ENCODE measurements around the gene DOCK1.
A peak's percentile ranks its signal among the peaks of the same experiment; 100 is the strongest.

DOCK1 gene

DNA sequence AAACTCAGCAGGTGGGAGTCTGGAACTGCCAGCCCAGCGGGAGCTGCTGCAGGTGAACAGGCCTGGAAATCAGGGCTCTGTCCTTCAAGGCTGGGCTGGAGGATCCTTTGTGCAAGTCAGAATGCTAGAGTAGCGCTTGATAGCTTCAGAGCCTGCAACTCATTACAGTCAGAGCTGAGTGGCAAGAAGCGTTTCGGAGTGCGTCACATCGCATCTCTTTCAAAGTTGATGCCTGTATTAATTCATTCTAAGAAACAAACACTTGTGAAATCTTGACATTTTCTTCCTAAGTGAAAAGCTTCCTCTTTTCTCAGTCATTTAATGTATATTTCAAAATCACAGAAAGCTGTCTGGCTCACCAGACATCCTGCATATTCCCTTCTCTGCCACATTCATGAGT lies 522.7 kb downstream of the DOCK1 start:
- Histone ChIP-seq H3K27ac (ENCODE audit: low read depth, low read length) (no peak overlapping the region), H3K9ac (ENCODE audit: low read length) (no peak overlapping the region), H3K4me3 (ENCODE audit: low read depth, low read length) (no peak overlapping the region), H3K14ac (ENCODE audit: low read length) (no peak overlapping the region), H3K79me2 (ENCODE audit: control insufficient read depth, insufficient read depth, low read length, poor library complexity) (no peaks in the 10 kb centered on the region), H3K36me3 (ENCODE audit: control insufficient read depth in 1 of 2, insufficient read depth in 2 of 2, low read length in 2 of 2) (peaks cover 34 to 44% of the 10 kb centered on the region in 2 experiments), H3K23ac (ENCODE audit: low read length) (no peak overlapping the region), H2BK12ac (ENCODE audit: low read length) (no peak overlapping the region), H4K91ac (ENCODE audit: low read depth, low read length) (no peak overlapping the region), H2BK120ac (ENCODE audit: insufficient read depth, low read length, poor library complexity) (no peak overlapping the region), H2BK5ac (ENCODE audit: low read depth, low read length, poor library complexity) (no peak overlapping the region), H3K79me1 (ENCODE audit: low read length) (no peaks in the 10 kb centered on the region), H3K4me1 (ENCODE audit: control insufficient read depth in 1 of 2, insufficient read depth in 2 of 2, low read length in 2 of 2) (peaks cover 2 to 4% of the 10 kb centered on the region in 2 experiments), H3K27me3 (ENCODE audit: insufficient read depth, low read length) (no peaks in the 10 kb centered on the region), H3K4me2 (ENCODE audit: low read length) (no peak overlapping the region), H4K8ac (ENCODE audit: low read depth, low read length) (no peak overlapping the region), H4K12ac (ENCODE audit: low read depth, low read length) (no peak overlapping the region), H2AK5ac (ENCODE audit: low read length) (no peak overlapping the region), H3K4ac (ENCODE audit: low read depth, low read length) (no peak overlapping the region), H3K9me3 (ENCODE audit: insufficient read depth, low read depth, low read length) (peaks cover 14% of the 10 kb centered on the region), H3K18ac (ENCODE audit: low read length) (no peak overlapping the region), H2AFZ (ENCODE audit: insufficient read depth, low read length, poor library complexity) (no peak overlapping the region)
- DNase-seq, result peak in 1 of 2 donors; percentile 11
- no CpG with 5 or more reads among the region's 6 CpGs for WGBS (ENCODE audit: extremely low coverage, insufficient coverage, insufficient read length)

DNA sequence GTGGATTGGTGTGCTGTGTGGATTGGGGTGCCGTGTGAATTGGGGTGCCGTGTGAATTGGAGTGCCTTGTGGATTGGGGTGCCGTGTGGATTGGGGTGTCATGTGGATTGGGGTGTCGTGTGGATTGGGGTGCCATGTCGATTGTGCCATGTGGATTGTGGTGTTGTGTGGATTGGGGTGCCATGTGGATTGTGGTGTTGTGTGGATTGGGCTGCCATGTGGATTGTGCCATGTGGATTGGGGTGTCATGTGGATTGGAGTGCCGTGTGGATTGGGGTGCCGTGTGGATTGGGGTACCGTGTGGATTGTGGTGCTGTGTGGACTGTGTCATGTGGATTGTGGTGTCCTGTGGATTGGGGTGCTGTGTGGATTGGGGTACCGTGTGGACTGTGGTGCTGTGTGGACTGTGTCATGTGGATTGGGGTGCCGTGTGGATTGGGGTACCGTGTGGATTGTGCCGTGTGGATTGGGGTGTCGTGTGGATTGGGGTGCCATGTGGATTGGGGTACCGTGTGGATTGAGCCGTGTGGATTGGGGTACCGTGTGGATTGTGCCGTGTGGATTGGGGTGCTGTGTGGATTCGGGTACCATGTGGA lies 523.3 kb downstream of the DOCK1 start:
- H3K79me2 ChIP-seq (ENCODE audit: control insufficient read depth, insufficient read depth, low read length, poor library complexity), result no peaks in the 10 kb centered on the region
- no CpG with 5 or more reads among the region's 18 CpGs for WGBS (ENCODE audit: extremely low coverage, insufficient coverage, insufficient read length)
- no peak overlapping the region for H2BK5ac ChIP-seq (ENCODE audit: low read depth, low read length, poor library complexity)
- H3K4ac ChIP-seq (ENCODE audit: low read depth, low read length), result no peak overlapping the region
- H3K27ac ChIP-seq (ENCODE audit: low read depth, low read length), result no peak overlapping the region
- peaks cover 14% of the 10 kb centered on the region for H3K9me3 ChIP-seq (ENCODE audit: insufficient read depth, low read depth, low read length)
- no peaks in the 10 kb centered on the region for H3K79me1 ChIP-seq (ENCODE audit: low read length)
- no peak overlapping the region for H2AK5ac ChIP-seq (ENCODE audit: low read length)
- no peak overlapping the region for H3K18ac ChIP-seq (ENCODE audit: low read length)
- no peak overlapping the region for H3K23ac ChIP-seq (ENCODE audit: low read length)
- peaks cover 0 to 4% of the 10 kb centered on the region in 2 experiments for H3K4me1 ChIP-seq (ENCODE audit: control insufficient read depth in 1 of 2, insufficient read depth in 2 of 2, low read length in 2 of 2)
- no peak overlapping the region for H2AFZ ChIP-seq (ENCODE audit: insufficient read depth, low read length, poor library complexity)
- no peaks in the 10 kb centered on the region for H3K27me3 ChIP-seq (ENCODE audit: insufficient read depth, low read length)
- no peak for DNase-seq
- H2BK120ac ChIP-seq (ENCODE audit: insufficient read depth, low read length, poor library complexity), result no peak overlapping the region
- H2BK12ac ChIP-seq (ENCODE audit: low read length), result no peak overlapping the region
- peak overlapping the region; percentile 49 for H3K9ac ChIP-seq (ENCODE audit: low read length)
- peaks cover 37 to 47% of the 10 kb centered on the region in 2 experiments for H3K36me3 ChIP-seq (ENCODE audit: control insufficient read depth in 1 of 2, insufficient read depth in 2 of 2, low read length in 2 of 2)
- H3K4me3 ChIP-seq (ENCODE audit: low read depth, low read length), result peak overlapping the region; percentile 22
- no peak overlapping the region for H3K14ac ChIP-seq (ENCODE audit: low read length)
- no peak overlapping the region for H3K4me2 ChIP-seq (ENCODE audit: low read length)
- H4K8ac ChIP-seq (ENCODE audit: low read depth, low read length), result no peak overlapping the region
- no peak overlapping the region for H4K91ac ChIP-seq (ENCODE audit: low read depth, low read length)
- H4K12ac ChIP-seq (ENCODE audit: low read depth, low read length), result no peak overlapping the region

DNA sequence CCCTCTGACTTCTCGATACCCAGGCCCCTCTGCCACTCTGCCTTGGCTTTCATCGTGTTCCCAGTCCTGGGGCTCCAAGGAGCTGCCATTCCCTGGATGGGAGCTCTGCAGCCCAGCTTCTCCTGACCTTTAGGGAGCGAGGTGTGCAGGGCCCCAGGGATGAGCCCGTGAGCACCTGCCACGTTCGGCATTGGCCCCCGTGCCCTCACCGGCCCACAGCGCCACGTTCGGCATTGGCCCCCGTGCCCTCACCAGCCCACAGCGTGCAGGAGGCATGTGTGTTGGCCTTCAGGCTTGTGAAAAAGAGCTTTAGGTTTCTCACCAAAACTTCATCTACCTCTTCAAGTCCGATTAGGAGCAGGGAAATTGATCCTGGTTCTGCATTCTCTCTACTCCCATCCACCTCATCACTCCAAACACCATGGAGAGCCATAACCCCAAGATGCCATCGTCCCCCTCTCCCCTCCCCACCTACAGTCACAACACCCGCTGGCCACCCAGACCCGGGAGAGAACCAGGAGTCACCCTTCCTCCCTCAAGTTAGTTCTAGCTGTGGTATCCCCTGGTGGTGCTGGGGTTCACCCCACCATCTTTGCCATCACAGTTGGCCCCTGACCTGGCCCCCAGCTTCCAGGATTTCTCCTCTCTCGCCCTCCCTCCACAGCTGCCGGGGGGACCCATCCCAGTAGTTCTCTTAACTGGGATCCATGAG lies 524.5 kb downstream of the DOCK1 start:
- H2BK12ac ChIP-seq (ENCODE audit: low read length), result no peak overlapping the region
- H2BK5ac ChIP-seq (ENCODE audit: low read depth, low read length, poor library complexity), result no peak overlapping the region
- no peak overlapping the region for H3K23ac ChIP-seq (ENCODE audit: low read length)
- H2AK5ac ChIP-seq (ENCODE audit: low read length), result no peak overlapping the region
- no peak overlapping the region for H2BK120ac ChIP-seq (ENCODE audit: insufficient read depth, low read length, poor library complexity)
- no peak overlapping the region for H3K9ac ChIP-seq (ENCODE audit: low read length)
- no peak overlapping the region for H4K91ac ChIP-seq (ENCODE audit: low read depth, low read length)
- H4K12ac ChIP-seq (ENCODE audit: low read depth, low read length), result no peak overlapping the region
- peaks cover 14% of the 10 kb centered on the region for H3K9me3 ChIP-seq (ENCODE audit: insufficient read depth, low read depth, low read length)
- H3K79me2 ChIP-seq (ENCODE audit: control insufficient read depth, insufficient read depth, low read length, poor library complexity), result no peaks in the 10 kb centered on the region
- no peak overlapping the region for H2AFZ ChIP-seq (ENCODE audit: insufficient read depth, low read length, poor library complexity)
- no peak overlapping the region for H3K14ac ChIP-seq (ENCODE audit: low read length)
- no peak overlapping the region for H3K27ac ChIP-seq (ENCODE audit: low read depth, low read length)
- H3K36me3 ChIP-seq (ENCODE audit: control insufficient read depth in 1 of 2, insufficient read depth in 2 of 2, low read length in 2 of 2), result peaks cover 40 to 50% of the 10 kb centered on the region in 2 experiments
- H3K4me3 ChIP-seq (ENCODE audit: low read depth, low read length), result no peak overlapping the region
- H3K79me1 ChIP-seq (ENCODE audit: low read length), result no peaks in the 10 kb centered on the region
- H3K4ac ChIP-seq (ENCODE audit: low read depth, low read length), result no peak overlapping the region
- no peak overlapping the region for H3K18ac ChIP-seq (ENCODE audit: low read length)
- no peaks in the 10 kb centered on the region for H3K4me1 ChIP-seq (ENCODE audit: control insufficient read depth in 1 of 2, insufficient read depth in 2 of 2, low read length in 2 of 2)
- H3K27me3 ChIP-seq (ENCODE audit: insufficient read depth, low read length), result no peaks in the 10 kb centered on the region
- no peak overlapping the region for H3K4me2 ChIP-seq (ENCODE audit: low read length)
- H4K8ac ChIP-seq (ENCODE audit: low read depth, low read length), result no peak overlapping the region
- no CpG with 5 or more reads among the region's 19 CpGs for whole genome bisulfite sequencing (ENCODE audit: extremely low coverage, insufficient coverage, insufficient read length)
- DNase-seq, result no peak

DNA sequence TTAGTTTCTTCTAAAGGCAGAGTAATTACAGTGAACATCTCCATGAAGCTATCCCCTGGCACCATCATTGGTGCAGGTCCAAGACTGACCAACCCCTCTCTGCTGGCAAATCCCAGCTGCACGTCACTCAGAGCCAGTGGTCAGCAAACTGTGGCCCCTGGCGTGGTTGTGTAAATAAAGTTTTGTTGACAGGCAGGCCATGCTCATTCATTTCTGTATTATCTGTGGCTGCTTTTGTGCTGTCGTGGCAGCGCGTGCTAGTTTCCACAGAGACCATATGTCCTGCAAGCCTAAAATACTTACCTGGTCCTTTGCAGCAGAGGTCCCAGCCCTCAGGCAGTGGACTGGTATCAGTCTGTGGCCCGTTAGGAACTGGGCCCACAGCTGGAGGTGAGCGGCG lies 526.3 kb downstream of the DOCK1 start:
- WGBS (ENCODE audit: extremely low coverage, insufficient coverage, insufficient read length), result no CpG with 5 or more reads among the region's 8 CpGs
- Histone ChIP-seq H3K4me1 (ENCODE audit: control insufficient read depth in 1 of 2, insufficient read depth in 2 of 2, low read length in 2 of 2) (no peaks in the 10 kb centered on the region), H3K4me2 (ENCODE audit: low read length) (no peak overlapping the region), H3K27ac (ENCODE audit: low read depth, low read length) (no peak overlapping the region), H3K4ac (ENCODE audit: low read depth, low read length) (no peak overlapping the region), H2AK5ac (ENCODE audit: low read length) (no peak overlapping the region), H4K12ac (ENCODE audit: low read depth, low read length) (no peak overlapping the region), H4K91ac (ENCODE audit: low read depth, low read length) (no peak overlapping the region), H3K9me3 (ENCODE audit: insufficient read depth, low read depth, low read length) (peaks cover 14% of the 10 kb centered on the region), H3K4me3 (ENCODE audit: low read depth, low read length) (peak overlapping the region; percentile 23), H3K18ac (ENCODE audit: low read length) (no peak overlapping the region), H3K79me1 (ENCODE audit: low read length) (no peaks in the 10 kb centered on the region), H3K36me3 (ENCODE audit: control insufficient read depth in 1 of 2, insufficient read depth in 2 of 2, low read length in 2 of 2) (peaks cover 32 to 41% of the 10 kb centered on the region in 2 experiments), H2BK5ac (ENCODE audit: low read depth, low read length, poor library complexity) (no peak overlapping the region), H3K9ac (ENCODE audit: low read length) (no peak overlapping the region), H2BK12ac (ENCODE audit: low read length) (no peak overlapping the region), H2BK120ac (ENCODE audit: insufficient read depth, low read length, poor library complexity) (no peak overlapping the region), H4K8ac (ENCODE audit: low read depth, low read length) (no peak overlapping the region), H2AFZ (ENCODE audit: insufficient read depth, low read length, poor library complexity) (no peak overlapping the region), H3K27me3 (ENCODE audit: insufficient read depth, low read length) (no peaks in the 10 kb centered on the region), H3K79me2 (ENCODE audit: control insufficient read depth, insufficient read depth, low read length, poor library complexity) (no peaks in the 10 kb centered on the region), H3K14ac (ENCODE audit: low read length) (no peak overlapping the region), H3K23ac (ENCODE audit: low read length) (no peak overlapping the region)
- DNase-seq, result no peak

Measured in trophoblast cell (in vitro differentiated cells and primary cell).